ENCODE data around the gene CDH13.

DNA sequence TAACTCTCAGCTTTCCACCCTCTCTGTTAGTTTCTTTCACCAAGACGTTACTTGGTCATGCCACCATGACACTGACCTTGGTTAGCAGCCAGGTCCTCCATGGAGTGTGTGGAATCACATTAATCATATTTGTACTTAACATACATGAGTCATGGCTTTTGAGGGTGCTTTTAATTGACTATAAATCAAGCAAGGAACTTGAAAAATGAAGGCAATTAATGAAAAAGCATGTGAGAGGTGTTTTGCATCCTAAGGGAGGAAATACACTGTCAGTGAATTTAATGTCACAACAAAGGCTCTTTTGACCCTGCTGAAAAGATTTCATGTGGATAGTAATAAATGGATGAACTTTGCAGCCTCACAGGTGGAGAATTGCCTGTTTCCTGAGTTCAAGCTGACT is 240.7 kb downstream of the CDH13 start:
- TF ChIP-seq, protein P1, sequence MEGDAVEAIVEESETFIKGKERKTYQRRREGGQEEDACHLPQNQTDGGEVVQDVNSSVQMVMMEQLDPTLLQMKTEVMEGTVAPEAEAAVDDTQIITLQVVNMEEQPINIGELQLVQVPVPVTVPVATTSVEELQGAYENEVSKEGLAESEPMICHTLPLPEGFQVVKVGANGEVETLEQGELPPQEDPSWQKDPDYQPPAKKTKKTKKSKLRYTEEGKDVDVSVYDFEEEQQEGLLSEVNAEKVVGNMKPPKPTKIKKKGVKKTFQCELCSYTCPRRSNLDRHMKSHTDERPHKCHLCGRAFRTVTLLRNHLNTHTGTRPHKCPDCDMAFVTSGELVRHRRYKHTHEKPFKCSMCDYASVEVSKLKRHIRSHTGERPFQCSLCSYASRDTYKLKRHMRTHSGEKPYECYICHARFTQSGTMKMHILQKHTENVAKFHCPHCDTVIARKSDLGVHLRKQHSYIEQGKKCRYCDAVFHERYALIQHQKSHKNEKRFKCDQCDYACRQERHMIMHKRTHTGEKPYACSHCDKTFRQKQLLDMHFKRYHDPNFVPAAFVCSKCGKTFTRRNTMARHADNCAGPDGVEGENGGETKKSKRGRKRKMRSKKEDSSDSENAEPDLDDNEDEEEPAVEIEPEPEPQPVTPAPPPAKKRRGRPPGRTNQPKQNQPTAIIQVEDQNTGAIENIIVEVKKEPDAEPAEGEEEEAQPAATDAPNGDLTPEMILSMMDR (IDR thresholded peaks at IDR 0.05), result no peak
- TF ChIP-seq TP53 (CRISPR knock-in tag; IDR thresholded peaks at IDR 0.05) (no peak), POLR2A (IDR thresholded peaks at IDR 0.05; ENCODE audit: low read length) (no peak), EP300 (IDR thresholded peaks at IDR 0.05) (no peak), SMC3 (IDR thresholded peaks at IDR 0.05) (no peak), SREBF2 (IDR thresholded peaks at IDR 0.05) (no peak), RFX5 (IDR thresholded peaks at IDR 0.05) (no peak), MAFK (IDR thresholded peaks at IDR 0.05; ENCODE audit: partially characterized antibody) (no peak), NR3C1 (IDR thresholded peaks at IDR 0.05) (no peak)
- TF ChIP-seq, protein P2, sequence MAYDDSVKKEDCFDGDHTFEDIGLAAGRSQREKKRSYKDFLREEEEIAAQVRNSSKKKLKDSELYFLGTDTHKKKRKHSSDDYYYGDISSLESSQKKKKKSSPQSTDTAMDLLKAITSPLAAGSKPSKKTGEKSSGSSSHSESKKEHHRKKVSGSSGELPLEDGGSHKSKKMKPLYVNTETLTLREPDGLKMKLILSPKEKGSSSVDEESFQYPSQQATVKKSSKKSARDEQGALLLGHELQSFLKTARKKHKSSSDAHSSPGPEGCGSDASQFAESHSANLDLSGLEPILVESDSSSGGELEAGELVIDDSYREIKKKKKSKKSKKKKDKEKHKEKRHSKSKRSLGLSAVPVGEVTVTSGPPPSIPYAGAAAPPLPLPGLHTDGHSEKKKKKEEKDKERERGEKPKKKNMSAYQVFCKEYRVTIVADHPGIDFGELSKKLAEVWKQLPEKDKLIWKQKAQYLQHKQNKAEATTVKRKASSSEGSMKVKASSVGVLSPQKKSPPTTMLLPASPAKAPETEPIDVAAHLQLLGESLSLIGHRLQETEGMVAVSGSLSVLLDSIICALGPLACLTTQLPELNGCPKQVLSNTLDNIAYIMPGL (CRISPR knock-in tag; IDR thresholded peaks at IDR 0.05; ENCODE audit: borderline replicate concordance), result no peak
- TF ChIP-seq, protein P3, sequence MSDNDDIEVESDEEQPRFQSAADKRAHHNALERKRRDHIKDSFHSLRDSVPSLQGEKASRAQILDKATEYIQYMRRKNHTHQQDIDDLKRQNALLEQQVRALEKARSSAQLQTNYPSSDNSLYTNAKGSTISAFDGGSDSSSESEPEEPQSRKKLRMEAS (IDR thresholded peaks at IDR 0.05), result no peak
- TF ChIP-seq, protein P4, sequence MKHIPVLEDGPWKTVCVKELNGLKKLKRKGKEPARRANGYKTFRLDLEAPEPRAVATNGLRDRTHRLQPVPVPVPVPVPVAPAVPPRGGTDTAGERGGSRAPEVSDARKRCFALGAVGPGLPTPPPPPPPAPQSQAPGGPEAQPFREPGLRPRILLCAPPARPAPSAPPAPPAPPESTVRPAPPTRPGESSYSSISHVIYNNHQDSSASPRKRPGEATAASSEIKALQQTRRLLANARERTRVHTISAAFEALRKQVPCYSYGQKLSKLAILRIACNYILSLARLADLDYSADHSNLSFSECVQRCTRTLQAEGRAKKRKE (CRISPR knock-in tag; IDR thresholded peaks at IDR 0.05; ENCODE audit: low read depth), result no peak
- TF ChIP-seq, protein P5, sequence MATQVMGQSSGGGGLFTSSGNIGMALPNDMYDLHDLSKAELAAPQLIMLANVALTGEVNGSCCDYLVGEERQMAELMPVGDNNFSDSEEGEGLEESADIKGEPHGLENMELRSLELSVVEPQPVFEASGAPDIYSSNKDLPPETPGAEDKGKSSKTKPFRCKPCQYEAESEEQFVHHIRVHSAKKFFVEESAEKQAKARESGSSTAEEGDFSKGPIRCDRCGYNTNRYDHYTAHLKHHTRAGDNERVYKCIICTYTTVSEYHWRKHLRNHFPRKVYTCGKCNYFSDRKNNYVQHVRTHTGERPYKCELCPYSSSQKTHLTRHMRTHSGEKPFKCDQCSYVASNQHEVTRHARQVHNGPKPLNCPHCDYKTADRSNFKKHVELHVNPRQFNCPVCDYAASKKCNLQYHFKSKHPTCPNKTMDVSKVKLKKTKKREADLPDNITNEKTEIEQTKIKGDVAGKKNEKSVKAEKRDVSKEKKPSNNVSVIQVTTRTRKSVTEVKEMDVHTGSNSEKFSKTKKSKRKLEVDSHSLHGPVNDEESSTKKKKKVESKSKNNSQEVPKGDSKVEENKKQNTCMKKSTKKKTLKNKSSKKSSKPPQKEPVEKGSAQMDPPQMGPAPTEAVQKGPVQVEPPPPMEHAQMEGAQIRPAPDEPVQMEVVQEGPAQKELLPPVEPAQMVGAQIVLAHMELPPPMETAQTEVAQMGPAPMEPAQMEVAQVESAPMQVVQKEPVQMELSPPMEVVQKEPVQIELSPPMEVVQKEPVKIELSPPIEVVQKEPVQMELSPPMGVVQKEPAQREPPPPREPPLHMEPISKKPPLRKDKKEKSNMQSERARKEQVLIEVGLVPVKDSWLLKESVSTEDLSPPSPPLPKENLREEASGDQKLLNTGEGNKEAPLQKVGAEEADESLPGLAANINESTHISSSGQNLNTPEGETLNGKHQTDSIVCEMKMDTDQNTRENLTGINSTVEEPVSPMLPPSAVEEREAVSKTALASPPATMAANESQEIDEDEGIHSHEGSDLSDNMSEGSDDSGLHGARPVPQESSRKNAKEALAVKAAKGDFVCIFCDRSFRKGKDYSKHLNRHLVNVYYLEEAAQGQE (IDR thresholded peaks at IDR 0.05), result no peak
- TF ChIP-seq, protein P6, sequence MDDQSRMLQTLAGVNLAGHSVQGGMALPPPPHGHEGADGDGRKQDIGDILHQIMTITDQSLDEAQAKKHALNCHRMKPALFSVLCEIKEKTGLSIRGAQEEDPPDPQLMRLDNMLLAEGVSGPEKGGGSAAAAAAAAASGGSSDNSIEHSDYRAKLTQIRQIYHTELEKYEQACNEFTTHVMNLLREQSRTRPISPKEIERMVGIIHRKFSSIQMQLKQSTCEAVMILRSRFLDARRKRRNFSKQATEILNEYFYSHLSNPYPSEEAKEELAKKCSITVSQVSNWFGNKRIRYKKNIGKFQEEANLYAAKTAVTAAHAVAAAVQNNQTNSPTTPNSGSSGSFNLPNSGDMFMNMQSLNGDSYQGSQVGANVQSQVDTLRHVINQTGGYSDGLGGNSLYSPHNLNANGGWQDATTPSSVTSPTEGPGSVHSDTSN (IDR thresholded peaks at IDR 0.05), result no peak
